Activated CD8-positive, alpha-beta memory T cell treated with anti-CD3 and anti-CD28 coated beads, Interleukin-2, amount 50 U/mL, for 1 hour (primary cell): ENCODE measurements around the gene DHRS2.
"Not testable (repeated sequence)": the region's sequence is repeated elsewhere in the genome, so short reads cannot be mapped to it uniquely, and the experiment has no call there.

ENCODE experiments used
- DNase-seq: peaks from one replicate; pipeline ENCODE4 v3.0.0-alpha.2; 2020; ENCODE audit errors: extremely low read depth

The DHRS2 gene

DNA sequence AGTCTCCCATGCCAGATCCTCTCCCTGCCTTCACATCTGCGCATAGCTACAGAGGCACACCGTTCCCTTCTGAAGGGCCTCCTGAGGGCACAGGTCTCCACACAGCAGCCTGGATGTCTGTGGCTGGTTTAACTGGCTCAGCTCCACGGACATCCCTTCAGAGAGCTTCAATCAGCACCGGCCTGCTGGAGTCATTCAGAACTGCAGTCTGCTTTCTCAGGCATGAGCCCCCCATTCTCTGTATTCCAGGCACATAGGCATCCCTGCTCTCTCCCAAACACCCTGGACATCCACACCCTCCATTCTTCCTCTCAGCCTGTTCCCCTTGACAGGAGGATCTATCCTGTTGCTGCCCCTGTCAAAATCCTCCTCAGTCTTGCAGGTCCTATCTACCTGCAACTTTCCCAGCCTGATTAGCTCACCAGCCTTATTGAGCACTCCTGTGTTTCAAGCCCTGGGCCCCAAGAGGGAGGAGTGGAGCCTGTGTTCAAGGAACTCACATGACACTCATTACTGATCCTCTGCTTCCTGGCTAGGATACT, 2.9 kb upstream of the DHRS2 start:
- DNase-seq: no peak

DNA sequence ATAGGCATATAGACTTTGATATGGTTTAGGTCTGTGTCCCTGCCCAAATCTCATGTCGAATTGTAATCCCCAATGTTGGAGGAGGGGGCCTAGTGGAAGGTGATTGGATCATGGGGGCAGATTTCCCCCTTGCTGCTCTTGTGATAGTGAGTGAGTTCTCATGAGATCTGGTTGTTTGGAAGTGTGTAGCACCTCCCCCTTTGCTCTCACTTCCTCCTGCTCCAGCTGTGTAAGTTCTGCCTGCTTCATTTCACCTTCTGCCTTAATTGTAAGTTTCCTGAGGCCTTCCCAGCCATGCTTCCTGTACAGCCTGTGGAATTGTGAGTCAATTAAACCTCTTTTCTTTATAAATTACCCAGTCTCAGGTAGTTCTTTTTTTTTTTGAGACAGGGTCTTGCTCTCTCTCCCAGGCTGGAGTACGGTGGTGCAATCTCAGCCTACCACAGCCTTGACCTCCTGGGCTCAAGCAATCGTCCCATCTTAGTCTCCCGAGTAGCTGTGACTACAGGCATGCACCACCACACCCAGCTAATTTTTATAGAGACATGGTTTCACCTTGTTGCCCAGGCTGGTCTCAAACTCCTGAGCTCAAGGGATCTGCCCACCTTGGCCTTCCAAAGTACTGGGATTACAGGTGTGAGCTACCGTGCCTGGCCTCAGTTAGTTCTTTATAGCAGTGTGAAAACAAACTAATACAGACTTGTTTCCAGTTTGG, 1.3 kb upstream of the DHRS2 start:
- not testable (repeated sequence) for DNase-seq

DNA sequence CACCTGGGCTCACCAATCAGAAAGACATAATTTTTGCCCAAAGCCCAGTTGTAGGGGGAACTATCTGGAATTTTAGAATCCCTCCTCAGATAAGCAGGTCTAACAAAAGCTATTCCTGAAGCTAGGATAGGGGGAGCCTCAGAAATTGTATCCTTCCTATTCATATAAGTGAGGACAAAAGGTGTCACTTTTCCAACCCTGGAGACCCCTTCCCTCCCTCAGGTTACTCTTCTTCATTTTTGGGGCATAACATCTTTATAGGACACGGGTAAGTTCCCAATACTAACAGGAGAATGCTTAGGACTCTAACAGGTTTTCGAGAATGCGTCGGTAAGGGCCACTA, 1.1 kb downstream of the DHRS2 start:
- DNase-seq: not testable (repeated sequence)

DNA sequence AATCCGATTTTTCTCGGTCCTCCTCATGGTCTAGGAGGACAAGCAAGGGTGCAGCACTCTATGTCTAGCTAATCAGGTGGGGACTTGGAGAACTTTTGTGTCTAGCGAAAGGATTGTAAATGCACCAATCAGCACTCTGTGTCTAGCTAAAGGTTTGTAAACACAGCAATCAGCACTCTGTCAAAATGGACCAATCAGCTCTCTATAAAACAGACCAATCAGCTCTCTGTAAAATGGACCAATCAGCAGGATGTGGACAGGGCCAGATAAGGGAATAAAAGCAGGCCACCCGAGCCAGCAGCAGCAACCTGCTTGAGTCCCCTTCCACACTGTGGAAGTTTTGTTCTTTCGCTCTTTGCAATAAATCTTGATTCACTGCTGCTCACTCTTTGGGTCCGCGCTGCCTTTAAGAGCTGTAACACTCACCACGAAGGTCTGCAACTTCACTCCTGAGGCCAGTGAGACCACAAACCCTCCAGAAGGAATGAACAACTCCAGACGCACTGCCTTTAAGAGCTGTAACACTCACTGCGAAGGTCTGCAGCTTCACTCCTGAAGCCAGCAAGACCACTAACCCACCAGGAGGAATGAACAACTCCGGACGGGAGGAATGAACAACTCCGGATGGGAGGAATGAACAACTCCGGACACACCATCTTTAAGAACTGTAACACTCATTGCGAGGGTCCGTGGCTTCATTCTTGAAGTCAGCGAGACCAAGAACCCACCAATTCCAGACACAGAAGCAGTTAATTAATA, 1.7 kb downstream of the DHRS2 start:
- DNase-seq: not testable (repeated sequence)

DNA sequence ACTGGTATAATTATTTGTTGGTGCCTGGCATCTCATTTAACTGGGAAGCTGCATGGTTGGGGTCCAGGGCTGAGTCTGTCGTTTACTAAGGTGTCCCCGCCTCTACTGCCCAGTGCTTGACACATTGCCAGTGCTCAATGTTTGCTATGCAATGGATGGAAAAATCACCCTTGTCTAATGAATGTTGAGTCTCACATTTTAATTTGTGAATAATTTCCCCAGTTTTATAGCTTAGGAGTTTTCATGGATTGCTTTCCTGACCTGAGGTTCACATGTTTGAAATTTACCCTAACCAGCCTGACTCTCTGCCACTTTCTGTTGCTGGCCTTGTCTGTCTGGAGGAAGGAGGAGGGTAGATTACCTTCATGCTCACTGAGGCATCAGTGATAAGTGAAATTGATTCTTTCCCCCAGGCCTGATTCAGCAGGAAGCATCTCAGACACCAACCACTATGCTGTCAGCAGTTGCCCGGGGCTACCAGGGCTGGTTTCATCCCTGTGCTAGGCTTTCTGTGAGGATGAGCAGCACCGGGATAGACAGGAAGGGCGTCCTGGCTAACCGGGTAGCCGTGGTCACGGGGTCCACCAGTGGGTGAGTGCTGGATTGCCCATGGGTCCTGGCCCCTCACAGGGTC, 2.4 kb downstream of the DHRS2 start:
- DNase-seq: no peak

DNA sequence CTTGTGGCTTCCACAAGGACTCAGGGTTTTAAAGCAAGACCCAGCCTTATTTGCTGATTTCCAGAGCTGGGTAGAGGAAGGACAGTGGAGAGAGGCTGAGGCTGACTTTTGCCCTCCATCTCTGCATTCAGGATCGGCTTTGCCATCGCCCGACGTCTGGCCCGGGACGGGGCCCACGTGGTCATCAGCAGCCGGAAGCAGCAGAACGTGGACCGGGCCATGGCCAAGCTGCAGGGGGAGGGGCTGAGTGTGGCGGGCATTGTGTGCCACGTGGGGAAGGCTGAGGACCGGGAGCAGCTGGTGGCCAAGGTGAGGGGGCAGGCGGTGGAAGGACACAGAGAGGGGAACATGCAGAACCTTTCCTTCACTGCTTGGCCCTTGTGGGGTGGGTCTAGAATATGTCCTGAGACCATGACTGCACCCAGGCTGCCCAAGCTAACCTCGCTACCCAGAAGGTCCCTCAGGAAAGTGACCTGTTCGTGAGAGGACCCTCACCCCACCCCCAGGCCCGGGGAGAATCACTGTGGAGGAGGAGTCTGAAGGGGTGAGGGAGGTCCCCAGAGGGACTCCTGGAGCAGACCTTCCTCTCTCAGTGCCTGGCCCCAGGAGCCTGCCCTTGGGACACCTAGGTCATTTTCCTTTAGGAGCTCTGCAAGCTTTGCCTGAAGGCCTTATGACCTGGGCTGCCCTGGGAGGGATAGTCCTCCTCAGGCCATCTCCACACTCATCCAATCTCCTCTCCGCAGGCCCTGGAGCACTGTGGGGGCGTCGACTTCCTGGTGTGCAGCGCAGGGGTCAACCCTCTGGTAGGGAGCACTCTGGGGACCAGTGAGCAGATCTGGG, 3.1 kb downstream of the DHRS2 start:
- no peak for DNase-seq

DNA sequence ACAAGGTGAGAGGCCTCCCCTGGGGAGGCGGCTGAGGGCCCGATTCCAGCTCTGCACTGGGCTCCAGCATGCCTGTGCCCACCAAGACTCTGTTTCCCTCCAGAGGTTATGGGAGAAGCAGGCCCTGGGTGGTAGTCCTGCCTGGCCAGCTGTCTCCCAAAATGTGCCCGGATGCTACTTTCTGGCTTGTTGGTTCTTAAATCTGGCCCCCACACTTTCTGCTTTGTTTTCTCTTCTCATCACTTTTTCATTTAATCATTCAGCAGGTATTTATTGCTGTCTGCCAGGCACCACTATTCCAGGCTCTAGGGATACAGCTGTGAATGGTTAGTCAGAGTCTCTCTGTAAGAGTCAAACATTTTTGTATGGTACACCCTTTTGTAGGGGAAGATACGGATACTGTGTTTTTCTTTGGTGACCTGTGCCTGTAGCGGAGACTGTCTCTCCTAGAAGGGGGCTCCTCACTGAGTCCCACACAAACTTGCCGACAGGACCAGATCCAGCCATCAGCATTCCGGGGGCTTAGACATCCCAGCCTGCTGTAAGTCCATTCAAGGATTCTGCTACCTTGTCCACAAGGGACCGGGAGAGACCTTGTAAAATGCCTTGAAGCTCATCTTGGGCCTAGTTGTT, 3.8 kb downstream of the DHRS2 start:
- DNase-seq: no peak

DNA sequence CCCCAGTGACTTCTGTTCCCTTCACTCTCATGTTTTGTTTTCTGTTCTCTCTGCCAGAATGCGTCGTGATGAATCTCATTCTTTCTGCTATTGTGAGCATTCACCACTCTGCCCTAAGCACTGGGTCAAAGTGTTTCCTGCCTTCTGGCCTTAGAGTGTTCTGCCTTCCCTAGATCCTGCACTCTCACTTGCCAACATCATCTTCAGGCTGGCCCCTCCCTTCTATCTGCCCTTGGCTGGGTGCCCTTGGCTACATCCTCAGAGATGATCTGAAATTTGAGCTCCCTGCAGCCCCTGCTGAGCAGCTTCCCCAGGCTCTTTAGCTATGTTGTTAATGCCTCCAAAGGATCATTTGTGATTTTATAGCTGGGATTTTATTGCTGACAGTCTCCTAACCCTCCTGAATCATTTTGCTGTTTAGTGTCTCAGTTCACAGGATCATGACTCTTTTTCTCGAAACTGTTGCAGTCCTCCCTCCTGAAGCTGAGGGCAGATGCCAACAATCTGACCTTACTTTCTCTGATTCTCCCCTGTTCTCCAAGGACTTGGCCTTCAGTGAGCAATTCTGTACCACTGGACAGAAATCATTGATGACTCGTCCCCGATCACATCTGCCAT, 4.5 kb downstream of the DHRS2 start:
- no peak for DNase-seq

DNA sequence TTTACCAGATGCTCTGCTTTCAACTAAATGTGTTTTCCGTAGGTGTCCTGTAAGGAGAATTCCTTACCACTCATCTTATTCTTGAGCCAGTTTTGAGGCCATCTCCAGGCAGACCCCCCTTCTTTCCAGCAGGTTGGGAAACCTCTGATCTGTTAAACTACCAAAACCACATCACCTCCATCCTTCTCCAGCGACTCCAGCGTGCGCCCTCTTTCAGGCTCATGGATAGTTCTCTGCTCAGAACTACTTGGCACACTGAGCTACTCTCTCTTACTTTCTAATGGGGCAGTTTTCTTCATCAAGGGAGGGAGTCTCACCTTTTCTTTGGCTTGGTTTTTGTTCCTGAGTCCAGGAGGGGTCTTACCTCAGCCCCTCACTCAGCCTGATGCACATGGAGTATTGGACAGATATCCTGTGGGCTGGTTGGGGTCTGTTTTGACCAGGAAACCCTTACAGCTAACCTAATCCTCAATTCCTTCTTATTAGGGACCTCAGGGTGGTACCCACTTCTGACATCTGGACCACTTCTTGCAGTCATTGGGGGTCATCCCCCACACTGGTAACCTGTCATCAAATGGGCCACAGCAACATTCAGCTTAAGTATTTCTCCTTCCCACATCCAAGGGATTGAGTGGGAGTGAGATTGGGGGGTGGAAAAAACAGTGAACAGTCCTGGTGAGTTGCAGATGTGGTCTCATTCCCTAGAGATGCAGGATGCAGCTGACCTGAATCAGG, 5.2 kb downstream of the DHRS2 start:
- DNase-seq: no peak

DNA sequence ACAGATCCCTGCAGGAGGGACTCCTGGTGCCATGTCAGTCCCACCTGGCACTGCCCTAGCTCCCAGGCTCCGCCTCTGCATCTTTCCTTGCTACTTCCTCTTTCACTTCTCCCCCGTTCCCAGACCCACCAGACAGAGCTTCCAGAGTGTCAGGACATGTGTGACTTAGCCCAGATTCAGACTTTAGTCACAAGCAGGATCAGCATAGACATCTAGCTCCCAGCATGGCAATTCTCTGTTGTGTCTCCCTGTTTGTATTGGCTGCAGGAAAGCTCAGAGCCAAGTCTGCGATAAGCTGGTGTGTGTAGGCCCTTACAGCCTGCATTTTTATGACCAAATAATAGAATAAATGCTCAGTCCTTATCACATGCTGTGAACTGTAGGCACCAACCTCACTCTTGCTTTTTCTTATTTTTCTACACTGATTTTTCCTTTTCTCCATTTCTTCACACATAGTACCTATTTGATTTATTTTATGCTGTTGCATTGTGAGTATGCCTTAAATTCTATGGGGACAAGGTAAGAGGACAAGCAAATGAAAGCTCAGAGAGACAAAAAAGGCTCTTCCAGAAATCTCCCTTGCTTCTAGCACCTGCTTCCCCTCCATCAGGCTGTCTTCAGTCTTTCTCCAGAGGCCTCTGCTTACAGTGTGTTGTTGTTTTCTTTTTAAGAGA, 5.9 kb downstream of the DHRS2 start:
- DNase-seq: no peak

DNA sequence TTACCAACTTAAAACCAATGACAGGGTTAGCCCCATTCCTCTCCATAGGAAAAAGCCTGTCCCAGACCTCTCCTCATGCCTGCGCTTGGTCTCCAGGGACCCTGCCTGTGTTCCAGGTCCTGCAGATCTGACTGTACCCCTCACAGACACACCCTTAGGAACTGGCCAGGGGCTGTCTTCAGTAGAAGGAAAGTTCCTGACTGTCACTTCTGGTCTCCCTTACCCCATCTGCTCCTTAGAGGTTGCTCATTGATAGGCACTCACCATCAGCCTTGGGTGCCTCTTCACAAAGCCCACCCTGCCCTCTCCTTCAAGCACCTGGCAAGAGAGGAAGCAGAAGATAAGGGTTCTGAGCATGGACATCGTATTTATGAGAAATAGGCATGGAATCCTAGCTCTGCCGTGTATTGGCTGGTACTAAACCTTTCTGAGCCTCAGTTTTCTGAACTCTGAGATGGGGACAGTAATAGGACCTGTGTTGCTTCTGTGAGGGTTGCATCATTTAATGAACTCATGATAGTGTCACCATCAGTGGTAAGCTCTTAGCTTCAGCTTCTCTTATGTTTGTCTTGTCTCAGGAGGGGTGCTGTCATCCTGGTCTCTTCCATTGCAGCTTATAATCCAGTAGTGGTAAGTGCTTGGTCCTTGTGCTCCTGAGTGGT, 7.5 kb downstream of the DHRS2 start:
- DNase-seq: no peak

DNA sequence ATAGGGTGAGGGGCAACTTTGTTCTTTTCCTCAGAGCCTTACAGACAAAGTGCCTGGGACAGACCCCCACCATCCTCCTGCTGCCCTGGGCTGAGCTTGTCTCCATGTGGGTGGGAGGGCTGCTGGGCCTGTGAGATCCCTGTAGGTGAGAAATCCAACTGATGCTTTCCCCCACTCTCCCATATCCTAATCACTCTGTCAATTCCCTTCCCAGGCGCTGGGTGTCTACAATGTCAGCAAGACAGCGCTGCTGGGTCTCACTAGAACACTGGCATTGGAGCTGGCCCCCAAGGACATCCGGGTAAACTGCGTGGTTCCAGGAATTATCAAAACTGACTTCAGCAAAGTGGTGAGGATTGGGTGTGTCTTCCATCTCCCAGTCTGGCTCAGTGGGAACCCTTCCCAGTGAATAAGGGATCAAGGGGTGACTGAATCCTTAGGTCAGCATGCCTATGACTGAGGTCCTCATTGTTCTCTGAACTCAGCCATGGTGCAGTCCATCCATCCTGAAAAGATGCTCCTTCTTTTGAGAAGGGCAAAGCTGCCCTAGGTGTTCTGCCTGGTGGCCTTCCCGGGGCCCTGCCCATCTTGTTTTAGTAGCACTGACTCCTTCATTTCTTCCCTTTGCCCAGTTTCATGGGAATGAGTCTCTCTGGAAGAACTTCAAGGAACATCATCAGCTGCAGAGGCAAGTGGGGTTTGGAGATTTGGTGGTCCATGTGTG, 8.2 kb downstream of the DHRS2 start:
- DNase-seq: no peak

DNA sequence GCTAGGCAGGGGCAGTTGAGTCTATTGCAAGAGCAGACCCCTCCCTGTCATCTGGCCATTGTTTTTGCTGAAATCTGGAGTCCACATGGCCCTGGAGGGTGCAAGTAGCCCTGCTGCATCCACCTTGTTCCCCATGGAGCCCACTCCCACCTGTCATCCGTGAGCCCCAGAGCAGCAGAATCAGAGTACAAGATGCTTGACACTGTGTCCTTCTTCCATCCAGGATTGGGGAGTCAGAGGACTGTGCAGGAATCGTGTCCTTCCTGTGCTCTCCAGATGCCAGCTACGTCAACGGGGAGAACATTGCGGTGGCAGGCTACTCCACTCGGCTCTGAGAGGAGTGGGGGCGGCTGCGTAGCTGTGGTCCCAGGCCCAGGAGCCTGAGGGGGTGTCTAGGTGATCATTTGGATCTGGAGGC, 8.8 kb downstream of the DHRS2 start:
- no peak for DNase-seq

DNA sequence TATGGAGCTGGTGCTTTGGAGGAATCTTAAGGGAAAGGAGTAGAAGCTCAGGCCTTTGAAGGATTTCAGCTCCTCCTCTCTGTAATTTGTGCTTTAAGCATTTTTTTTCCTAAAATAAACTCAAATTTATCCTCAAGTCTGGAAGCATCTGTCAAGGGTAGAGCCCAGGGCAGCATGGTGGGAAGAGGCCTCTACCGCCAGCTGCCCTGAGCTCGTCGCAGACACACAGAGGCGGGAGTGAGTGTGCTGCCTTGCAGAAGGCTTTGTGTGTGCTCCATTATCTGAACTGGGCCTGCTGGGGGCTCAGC, 9.3 kb downstream of the DHRS2 start:
- no peak for DNase-seq

DNA sequence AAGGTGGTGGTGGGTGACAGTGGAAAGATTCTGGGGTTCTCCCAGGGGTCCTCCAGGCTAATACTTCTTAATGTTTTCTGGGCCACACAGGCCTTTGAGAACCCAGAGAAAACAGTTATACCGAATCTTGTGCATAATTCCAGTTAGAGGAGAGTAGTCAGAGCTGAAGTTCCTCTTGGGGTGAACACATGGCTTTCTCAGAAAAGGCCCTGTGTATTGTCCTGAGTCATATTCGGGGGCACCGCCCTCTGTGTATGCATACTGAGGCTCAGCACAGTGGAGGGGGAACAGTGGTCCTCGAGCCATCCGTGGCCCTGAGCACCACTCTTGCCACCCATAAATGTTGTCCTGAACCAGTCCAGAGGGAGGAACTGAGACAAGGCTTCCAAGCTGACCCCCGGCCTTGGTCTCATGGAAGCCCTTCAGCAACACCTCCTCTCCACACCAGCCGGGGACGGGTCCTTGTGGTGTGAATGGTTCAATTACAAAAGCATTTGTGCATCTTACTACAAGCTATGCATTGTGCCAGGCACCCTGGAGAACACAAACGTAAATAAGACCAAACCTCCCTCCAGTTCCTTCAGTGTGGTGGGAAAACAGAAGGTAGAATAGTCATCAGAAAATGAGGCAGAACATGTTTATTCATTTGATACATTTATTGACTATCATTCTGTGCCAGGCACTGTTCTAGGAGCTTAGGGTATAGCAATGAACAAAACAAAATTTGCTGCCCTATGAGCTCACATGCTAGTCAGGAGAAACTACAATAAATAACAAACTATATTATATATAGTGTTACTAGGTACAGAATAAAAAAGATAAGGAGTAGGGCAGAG, 9.9 kb downstream of the DHRS2 start:
- DNase-seq: no peak

DNA sequence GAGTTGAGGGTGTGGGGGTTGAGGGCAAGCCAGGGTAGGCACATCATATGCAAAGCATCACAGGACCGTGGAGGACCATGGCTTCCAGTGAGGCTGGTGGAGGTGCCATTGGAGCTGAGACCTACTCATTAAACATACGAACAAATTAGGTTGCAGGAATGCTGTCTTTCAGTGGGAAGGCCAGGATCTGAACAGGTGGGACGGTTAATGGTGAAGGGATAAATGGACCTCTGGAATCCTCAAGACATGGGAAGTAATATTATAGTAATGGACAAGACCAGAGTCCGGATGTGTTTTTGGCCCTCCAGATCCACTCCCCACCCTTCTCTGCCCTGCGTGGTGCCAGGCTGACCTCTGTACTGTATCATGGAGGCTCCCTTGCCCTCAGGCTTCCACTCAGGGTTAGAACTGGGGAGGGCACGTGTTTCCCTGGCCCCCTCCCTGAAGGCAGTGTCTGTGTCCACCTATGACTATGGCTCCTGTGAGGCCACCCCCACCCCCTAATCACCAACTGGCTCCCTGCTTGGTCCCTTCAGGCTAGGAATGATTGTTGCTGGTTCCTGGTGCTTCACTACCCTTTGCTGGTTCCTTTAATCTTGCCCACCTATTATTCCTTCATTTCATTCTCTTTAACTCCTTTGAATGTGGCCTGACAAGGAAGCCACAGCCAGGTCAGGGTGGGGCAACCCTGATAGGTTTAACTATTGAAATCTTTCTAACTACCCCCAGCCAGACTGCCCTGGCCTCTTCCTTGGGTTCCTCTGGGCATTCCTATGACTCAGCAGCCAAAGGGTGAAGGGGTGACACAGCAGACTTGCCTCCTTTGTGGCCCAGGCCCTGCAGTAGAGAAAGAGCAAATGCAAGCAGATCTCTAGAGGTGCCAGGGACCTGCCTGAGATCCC, 10.7 kb downstream of the DHRS2 start:
- no peak for DNase-seq

DNA sequence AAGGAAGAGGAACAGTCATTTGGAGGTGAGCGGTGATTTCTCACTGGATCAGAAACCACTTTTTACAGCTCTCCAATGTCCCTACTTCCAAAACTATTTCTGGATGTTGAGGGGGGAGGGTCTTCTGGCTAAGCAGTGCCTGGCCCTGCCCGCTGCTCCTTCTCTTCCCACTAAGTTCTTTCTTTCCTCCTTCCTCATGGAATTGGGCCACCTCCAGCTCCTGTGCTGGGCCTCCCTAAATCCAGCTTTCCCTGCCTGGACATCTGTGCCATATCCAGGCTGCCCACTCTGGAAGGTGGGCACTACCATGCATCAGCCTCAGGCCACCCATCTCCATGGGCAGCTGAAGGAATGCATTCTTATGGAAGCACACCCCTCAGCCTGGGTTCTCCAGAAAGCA, 11.5 kb downstream of the DHRS2 start:
- DNase-seq: no peak
